HepG2 (cell line): ENCODE measurements around the gene VAC14. TPM values are rescaled to one million over a fixed set of nuclear protein-coding genes. Genes with fewer than 3 reads are reported as not detected.

ENCODE experiments used
- ELF3 ChIP-seq: IDR thresholded peaks from 2 replicates; pipeline ENCODE4 v1.6.1; 2016; ENCODE audit warnings: missing genetic modification reagents, missing compliant biosample characterization
- FOXJ3 ChIP-seq: sonication (generic); formaldehyde crosslinking; IDR thresholded peaks from 2 replicates; pipeline ENCODE4 v1.4.0; 2020; ENCODE audit warnings: missing genetic modification reagents, mild to moderate bottlenecking, borderline replicate concordance
- NFE2 ChIP-seq: sonication (generic); formaldehyde crosslinking; IDR thresholded peaks from 2 replicates; pipeline ENCODE4 v1.4.0; 2020; ENCODE audit warnings: missing genetic modification reagents
- RARA ChIP-seq: IDR thresholded peaks from 2 replicates; pipeline ENCODE4 v1.6.1; 2016; ENCODE audit warnings: missing genetic modification reagents, missing compliant biosample characterization
- TRAFD1 ChIP-seq: sonication (generic); formaldehyde crosslinking; IDR thresholded peaks from 2 replicates; pipeline ENCODE4 v1.5.1; 2020; ENCODE audit warnings: missing genetic modification reagents, mild to moderate bottlenecking, borderline replicate concordance
- ZBTB34 ChIP-seq: sonication (generic); formaldehyde crosslinking; IDR thresholded peaks from 2 replicates; pipeline ENCODE4 v1.8.0; 2022; ENCODE audit warnings: mild to moderate bottlenecking, missing genetic modification reagents
- ZBTB43 ChIP-seq: sonication (generic); formaldehyde crosslinking; conservative IDR thresholded peaks from 2 replicates; pipeline ENCODE4 v1.4.0; 2020; ENCODE audit warnings: missing genetic modification reagents
- ZKSCAN8 ChIP-seq: IDR thresholded peaks from 2 replicates; pipeline ENCODE4 v1.6.1; 2016; ENCODE audit warnings: borderline replicate concordance, missing genetic modification reagents, missing compliant biosample characterization
- ZNF235 ChIP-seq: sonication (generic); formaldehyde crosslinking; IDR thresholded peaks from 2 replicates; pipeline ENCODE4 v1.8.1; 2023; ENCODE audit warnings: mild to moderate bottlenecking, missing genetic modification reagents, borderline replicate concordance
- ZNF318 ChIP-seq: sonication (generic); formaldehyde crosslinking; IDR thresholded peaks from 2 replicates; pipeline ENCODE4 v1.4.0; 2020; ENCODE audit warnings: mild to moderate bottlenecking, missing genetic modification reagents
- ZNF333 ChIP-seq: sonication (generic); formaldehyde crosslinking; IDR thresholded peaks from 2 replicates; pipeline ENCODE4 v1.4.0; 2020; ENCODE audit warnings: mild to moderate bottlenecking, missing genetic modification reagents, borderline replicate concordance
- ZNF720 ChIP-seq: sonication (generic); formaldehyde crosslinking; IDR thresholded peaks from 2 replicates; pipeline ENCODE4 v1.4.0; 2020; ENCODE audit warnings: missing genetic modification reagents
- ZNF772 ChIP-seq: sonication (generic); formaldehyde crosslinking; IDR thresholded peaks from 2 replicates; pipeline ENCODE4 v1.5.0; 2020; ENCODE audit warnings: mild to moderate bottlenecking, missing genetic modification reagents
- ZNF788 ChIP-seq: sonication (generic); formaldehyde crosslinking; IDR thresholded peaks from 2 replicates; pipeline ENCODE4 v1.5.0; 2020; ENCODE audit warnings: mild to moderate bottlenecking, missing genetic modification reagents, borderline replicate concordance
- ZNF878 ChIP-seq: sonication (generic); formaldehyde crosslinking; IDR thresholded peaks from 2 replicates; pipeline ENCODE4 v1.8.1; 2023; ENCODE audit warnings: mild to moderate bottlenecking, missing genetic modification reagents, moderate library complexity
- polyA plus RNA-seq, 8 experiments: library from polyadenylated mRNA; depleted of rRNA in 3 of 8; stranded (reverse) in 7 of 8; unstranded in 1 of 8; fragments of >200 nt; fragmentation: Illumina TruSeq in 4 of 8; extraction: Trizol in 4 of 8; gene quantifications; 2 replicates each; pipeline versions ENCODE4 v1.2.1 to v1.2.3, GENCODE V29; 2011 to 2016; ENCODE audit warnings: low read depth in 4 of 8, missing spikeins in 1 of 8, mixed read lengths in 1 of 8; ENCODE audit not compliant: insufficient read depth in 1 of 8
- total RNA-seq, 5 experiments: library from RNA; depleted of rRNA; stranded (reverse); fragments of >200 nt; fragmentation: Illumina TruSeq; extraction: Trizol; gene quantifications; 2 replicates each; pipeline ENCODE4 v1.2.3, GENCODE V29; 2016; ENCODE audit warnings: low read depth in 1 of 5

VAC14 gene
- total and polyA plus RNA-seq, 2 of the 13 experiments (the other 11 are each of a cell fraction or from before 2014, with no cell fraction given) = 23.5 to 24.6 TPM

GRCh38 chr16:70653809-70654771 lies 146.9 kb downstream of the VAC14 start (continued):
- TF ChIP-seq ZNF318 (CRISPR knock-in tag) = no peak
- TF ChIP-seq FOXJ3 (CRISPR knock-in tag) = 0 out of 2 replicates have a peak, but pooled peaks have one; percentile 50
- no peak for TF ChIP-seq ZNF878 (CRISPR knock-in tag)
- TF ChIP-seq ZNF720 (CRISPR knock-in tag) = no peak
- TF ChIP-seq RARA = no peak
- TF ChIP-seq ZNF333 (CRISPR knock-in tag) = no peak
- no peak for TF ChIP-seq NFE2 (CRISPR knock-in tag)
- TF ChIP-seq ZNF772 (CRISPR knock-in tag) = no peak; the same call in 1 of the 2 replicates
- TF ChIP-seq ZNF235 = no peak
- TF ChIP-seq TRAFD1 = no peak
- TF ChIP-seq ZBTB34 (CRISPR knock-in tag) = no peak
- no peak for TF ChIP-seq ZKSCAN8
- TF ChIP-seq ZBTB43 = peak; percentile 37; the same call in 1 of the 2 replicates
- TF ChIP-seq ZNF788 (CRISPR knock-in tag) = peak; percentile 65; the same call in 1 of the 2 replicates
- no peak; the same call in 1 of the 2 replicates for TF ChIP-seq ELF3 (CRISPR knock-in tag)
